GM12872 (cell line): ENCODE data around the gene GUCA2B.
A peak's percentile ranks its signal among the peaks of the same experiment; 100 is the strongest.

Source experiments
- TF ChIP-seq, protein P1 (sequence below): IDR thresholded peaks from 3 replicates; pipeline ENCODE4 v1.5.1; 2011; ENCODE audit warnings: low read depth, mild to moderate bottlenecking, low read length, moderate library complexity; ENCODE audit not compliant: insufficient read depth

Gene GUCA2B

GRCh38 chr1:42168391-42168670 is 15.1 kb downstream of the GUCA2B start:
- TF ChIP-seq, protein P1, sequence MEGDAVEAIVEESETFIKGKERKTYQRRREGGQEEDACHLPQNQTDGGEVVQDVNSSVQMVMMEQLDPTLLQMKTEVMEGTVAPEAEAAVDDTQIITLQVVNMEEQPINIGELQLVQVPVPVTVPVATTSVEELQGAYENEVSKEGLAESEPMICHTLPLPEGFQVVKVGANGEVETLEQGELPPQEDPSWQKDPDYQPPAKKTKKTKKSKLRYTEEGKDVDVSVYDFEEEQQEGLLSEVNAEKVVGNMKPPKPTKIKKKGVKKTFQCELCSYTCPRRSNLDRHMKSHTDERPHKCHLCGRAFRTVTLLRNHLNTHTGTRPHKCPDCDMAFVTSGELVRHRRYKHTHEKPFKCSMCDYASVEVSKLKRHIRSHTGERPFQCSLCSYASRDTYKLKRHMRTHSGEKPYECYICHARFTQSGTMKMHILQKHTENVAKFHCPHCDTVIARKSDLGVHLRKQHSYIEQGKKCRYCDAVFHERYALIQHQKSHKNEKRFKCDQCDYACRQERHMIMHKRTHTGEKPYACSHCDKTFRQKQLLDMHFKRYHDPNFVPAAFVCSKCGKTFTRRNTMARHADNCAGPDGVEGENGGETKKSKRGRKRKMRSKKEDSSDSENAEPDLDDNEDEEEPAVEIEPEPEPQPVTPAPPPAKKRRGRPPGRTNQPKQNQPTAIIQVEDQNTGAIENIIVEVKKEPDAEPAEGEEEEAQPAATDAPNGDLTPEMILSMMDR, result no peak

DNA sequence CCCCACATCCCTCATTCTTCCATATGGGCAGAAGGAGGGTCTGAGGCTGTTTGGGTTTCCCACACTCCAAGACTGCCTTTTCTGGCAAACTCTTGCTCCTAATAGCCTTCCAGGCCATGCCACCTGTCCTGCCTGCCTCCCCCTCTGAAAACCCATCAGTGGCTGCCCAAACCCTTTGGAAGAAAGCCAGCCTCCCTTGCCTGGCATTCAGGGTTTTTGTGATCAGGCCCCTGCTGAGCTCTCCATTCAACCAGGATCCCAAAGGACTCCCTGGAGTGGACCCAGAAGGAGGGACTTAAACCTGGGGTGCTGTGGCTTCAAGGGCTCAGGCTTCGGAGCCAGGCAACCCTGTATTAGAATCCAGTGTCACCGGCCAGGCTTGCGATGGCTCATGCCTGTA is 15.6 kb downstream of the GUCA2B start:
- TF ChIP-seq, protein P1, result no peak

DNA sequence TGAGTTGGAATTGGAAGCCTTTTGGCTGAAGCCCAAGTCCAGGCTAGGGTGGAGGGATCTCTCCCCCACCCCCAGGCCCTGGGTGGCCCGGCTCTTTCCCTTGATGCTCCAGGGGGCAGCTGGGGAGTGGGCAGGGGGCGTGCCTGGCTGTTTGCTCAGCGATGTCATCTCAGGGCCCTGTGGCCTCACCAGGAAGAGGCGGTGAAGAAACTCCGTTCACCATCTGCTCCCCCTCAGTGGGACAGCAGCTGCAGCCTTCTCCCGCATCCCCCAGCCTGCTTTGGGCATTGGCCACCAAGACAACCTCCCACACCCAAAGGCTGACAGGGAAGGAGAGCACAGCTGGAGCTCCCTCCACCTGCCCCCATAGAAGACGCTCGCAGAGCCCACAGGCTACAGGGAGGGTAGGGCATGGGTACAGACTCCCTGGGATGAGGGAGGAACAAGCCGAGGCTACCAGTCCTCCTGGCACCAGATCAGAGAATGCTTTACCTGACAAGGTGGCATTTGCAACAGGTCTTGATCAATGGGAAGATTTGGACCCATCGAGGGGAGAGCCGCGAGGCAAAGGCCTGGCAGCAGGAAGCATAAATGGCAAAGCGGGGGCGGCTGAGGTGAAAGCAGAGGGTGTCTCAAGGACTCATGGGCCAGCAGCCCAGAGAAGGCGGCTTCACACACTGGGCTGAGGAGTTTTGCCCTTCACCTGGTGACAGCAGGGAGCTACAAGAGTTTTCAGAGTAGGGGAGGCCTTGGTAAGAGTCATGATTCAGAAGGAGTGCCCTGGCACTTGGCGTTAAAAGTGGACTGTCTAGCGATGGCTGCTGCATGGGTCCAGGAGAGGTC is 17.8 kb downstream of the GUCA2B start:
- TF ChIP-seq, protein P1, result no peak

- TF ChIP-seq, protein P1, result no peak
These were observed 18.6 kb downstream of the GUCA2B start for GRCh38 chr1:42171679-42172266.

GRCh38 chr1:42172381-42173133 is 19.3 kb downstream of the GUCA2B start:
- TF ChIP-seq, protein P1, result no peak

- TF ChIP-seq, protein P1, result peak; percentile 98
These were observed 20.1 kb downstream of the GUCA2B start for GRCh38 chr1:42173155-42173933.
